NB4 (cell line): Measurements from ENCODE around the gene SASH1.

Experiments
- DNase-seq: peaks from one replicate; pipeline ENCODE4 v3.0.0; 2010; ENCODE audit warnings: low read depth
- H3K4me3 ChIP-seq: one replicate; pipeline ENCODE4 v1.5.1; 2011; ENCODE audit warnings: mild to moderate bottlenecking, low read depth, low read length, moderate library complexity
- CTCF ChIP-seq: IDR thresholded peaks from one replicate; pipeline ENCODE4 v1.5.1; 2012; ENCODE audit warnings: low read depth, low read length
- MYC ChIP-seq: IDR thresholded peaks from 2 replicates; pipeline ENCODE4 v1.6.1; 2011; ENCODE audit warnings: low read depth, low read length
- POLR2A ChIP-seq: IDR thresholded peaks from 2 replicates; pipeline ENCODE4 v1.6.1; 2011; ENCODE audit warnings: mild to moderate bottlenecking; ENCODE audit not compliant: insufficient read length; ENCODE audit errors: extremely low read depth
- TF ChIP-seq, protein P1 (sequence below): IDR thresholded peaks from 2 replicates; pipeline ENCODE4 v1.6.1; 2011; ENCODE audit warnings: low read depth, low read length

Gene SASH1

GRCh38 chr6:148415511-148416260 is 73.0 kb downstream of the SASH1 start:
- TF ChIP-seq, protein P1, sequence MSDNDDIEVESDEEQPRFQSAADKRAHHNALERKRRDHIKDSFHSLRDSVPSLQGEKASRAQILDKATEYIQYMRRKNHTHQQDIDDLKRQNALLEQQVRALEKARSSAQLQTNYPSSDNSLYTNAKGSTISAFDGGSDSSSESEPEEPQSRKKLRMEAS = no peak
- TF ChIP-seq POLR2A (no peak), CTCF (no peak), MYC (no peak)
- DNase-seq = no peak
- no peak overlapping the region for H3K4me3 ChIP-seq

DNA sequence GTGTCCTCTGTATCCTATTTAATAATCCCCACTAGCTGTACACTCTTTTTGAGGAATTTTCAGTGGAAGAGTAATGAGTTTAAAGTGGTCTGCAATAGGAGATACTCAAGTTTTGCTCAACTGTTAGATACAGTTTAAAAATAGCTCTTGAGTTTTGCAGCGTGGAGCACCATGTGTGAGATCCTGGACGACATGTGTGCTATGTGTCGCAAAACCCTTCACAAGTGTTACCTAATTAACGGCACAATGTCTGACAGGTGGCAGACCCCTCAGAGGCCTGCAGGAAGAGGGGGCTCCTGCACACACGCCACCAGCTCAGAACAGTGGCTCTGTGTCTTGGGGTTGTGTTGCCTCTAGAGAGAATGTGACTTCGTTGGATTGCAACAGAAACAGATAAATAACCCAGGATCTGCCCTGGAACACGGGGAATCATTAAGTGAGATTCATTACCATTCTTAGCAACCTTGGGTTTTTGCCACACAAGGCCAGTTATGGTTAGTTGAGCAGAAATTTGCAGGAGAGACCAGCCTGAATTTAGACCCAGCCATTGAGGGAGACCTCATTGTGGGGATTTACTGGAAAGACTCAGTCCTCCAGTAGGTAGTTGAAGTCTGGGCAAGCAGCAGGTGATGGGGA is 73.8 kb downstream of the SASH1 start:
- TF ChIP-seq, protein P1 = no peak
- TF ChIP-seq MYC = no peak
- no peak for TF ChIP-seq POLR2A
- TF ChIP-seq CTCF = no peak
- H3K4me3 ChIP-seq = no peak overlapping the region
- no peak for DNase-seq

GRCh38 chr6:148417045-148417444 is 74.4 kb downstream of the SASH1 start:
- no peak overlapping the region for H3K4me3 ChIP-seq
- TF ChIP-seq MYC (no peak), CTCF (no peak), POLR2A (no peak)
- TF ChIP-seq, protein P1 = no peak
- DNase-seq = no peak

DNA sequence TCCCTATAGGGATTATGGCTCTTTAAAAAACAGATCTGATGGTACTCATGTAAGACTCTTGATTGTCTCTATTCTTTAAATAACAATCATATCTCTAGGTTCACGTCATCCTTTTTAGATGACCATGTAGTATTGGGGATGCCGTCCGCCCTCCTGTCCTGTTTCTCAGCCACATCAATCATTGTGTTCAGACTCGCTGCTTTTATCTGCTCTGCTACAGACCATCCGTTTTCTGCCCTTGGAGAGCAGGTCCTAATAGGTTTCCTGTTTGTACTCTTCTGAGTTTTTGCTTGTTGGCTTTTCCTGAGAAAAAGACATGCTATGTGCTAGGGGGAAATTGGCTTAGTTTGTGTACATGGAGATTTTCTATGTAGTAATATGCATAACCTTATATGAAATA is 76.8 kb downstream of the SASH1 start:
- DNase-seq = no peak
- H3K4me3 ChIP-seq = no peak overlapping the region
- TF ChIP-seq POLR2A (no peak), MYC (no peak), CTCF (no peak)
- TF ChIP-seq, protein P1 = no peak

DNA sequence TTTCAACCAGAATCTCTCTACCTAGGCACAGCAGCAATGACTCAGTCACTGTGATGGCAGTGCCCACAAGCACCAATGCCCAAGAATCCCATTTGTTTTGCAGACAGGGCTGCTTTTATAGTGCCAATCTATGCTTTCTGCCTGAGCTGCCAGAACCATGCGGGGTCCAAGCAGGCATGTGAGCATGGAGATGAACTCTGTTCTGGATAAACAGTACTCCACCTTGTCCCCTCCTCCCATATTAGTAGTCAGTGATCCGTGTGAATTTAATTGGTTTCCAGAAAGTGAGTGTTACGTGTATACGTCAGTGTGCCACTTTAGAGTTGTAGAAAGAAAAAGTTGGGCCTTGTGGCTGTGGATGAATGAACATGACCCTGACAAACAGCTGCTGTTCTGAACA is 79.4 kb downstream of the SASH1 start:
- no peak for DNase-seq
- TF ChIP-seq POLR2A = no peak
- no peak for TF ChIP-seq MYC
- TF ChIP-seq CTCF = no peak
- TF ChIP-seq, protein P1 = no peak

More for the DNA sequence above, 79.4 kb downstream of the SASH1 start:
- no peak overlapping the region for H3K4me3 ChIP-seq
